ENCODE results near the gene KCNN3.

DNA sequence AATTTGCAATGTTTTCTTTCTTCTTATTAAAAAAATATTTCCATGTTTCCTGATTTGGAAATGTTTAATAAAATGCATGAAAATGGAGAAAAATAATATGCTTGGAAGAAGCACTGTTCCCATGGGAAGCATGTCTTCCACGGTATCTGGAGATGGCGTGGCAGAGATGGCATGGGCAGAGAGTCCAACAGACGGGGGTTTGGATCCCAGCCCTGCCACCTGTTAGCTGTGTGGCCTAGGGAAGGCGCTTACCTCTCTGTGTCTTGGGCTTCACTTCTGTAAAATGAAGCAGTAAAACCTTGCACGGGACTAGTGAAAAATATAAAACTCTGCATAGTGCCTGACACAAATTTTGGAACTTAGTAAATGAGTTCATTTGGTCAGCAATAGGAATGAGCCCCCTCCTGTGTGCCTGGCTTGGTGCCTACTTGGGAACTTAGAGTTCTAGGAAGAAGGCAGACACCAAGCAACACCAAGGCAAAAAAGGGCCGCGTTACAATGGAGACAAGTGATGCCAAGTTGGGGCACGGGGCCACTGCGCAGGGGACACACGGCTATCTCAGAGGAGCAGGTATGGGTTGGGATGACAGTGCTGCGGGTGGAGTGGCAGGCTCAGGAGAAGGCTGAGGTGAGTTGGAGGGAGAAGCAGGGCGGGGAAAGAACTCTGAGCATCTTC lies 124.2 kb downstream of the KCNN3 start:
- no peak for TF ChIP-seq POLR2A (IDR thresholded peaks at IDR 0.05)
- TF ChIP-seq, protein P1, sequence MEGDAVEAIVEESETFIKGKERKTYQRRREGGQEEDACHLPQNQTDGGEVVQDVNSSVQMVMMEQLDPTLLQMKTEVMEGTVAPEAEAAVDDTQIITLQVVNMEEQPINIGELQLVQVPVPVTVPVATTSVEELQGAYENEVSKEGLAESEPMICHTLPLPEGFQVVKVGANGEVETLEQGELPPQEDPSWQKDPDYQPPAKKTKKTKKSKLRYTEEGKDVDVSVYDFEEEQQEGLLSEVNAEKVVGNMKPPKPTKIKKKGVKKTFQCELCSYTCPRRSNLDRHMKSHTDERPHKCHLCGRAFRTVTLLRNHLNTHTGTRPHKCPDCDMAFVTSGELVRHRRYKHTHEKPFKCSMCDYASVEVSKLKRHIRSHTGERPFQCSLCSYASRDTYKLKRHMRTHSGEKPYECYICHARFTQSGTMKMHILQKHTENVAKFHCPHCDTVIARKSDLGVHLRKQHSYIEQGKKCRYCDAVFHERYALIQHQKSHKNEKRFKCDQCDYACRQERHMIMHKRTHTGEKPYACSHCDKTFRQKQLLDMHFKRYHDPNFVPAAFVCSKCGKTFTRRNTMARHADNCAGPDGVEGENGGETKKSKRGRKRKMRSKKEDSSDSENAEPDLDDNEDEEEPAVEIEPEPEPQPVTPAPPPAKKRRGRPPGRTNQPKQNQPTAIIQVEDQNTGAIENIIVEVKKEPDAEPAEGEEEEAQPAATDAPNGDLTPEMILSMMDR (IDR thresholded peaks at IDR 0.05): no peak
